SIG-M5 (cell line): ENCODE measurements around the gene RMI1.
"Not testable (repeated sequence)": the region's sequence is repeated elsewhere in the genome, so short reads cannot be mapped to it uniquely, and the experiment has no call there.

Experiments used
- DNase-seq: peaks from one replicate; lab custom pipeline; 2025; lab: John Stamatoyannopoulos, UW

Gene RMI1

GRCh38 chr9:83980395-83981125, at the start of gene RMI1:
Gene RMI1, plus strand, starts transcription at chr9:83980805. Its CDS starts 20,182 bp downstream, at chr9:84000987.
- DNase-seq, result peak; percentile 57

DNA sequence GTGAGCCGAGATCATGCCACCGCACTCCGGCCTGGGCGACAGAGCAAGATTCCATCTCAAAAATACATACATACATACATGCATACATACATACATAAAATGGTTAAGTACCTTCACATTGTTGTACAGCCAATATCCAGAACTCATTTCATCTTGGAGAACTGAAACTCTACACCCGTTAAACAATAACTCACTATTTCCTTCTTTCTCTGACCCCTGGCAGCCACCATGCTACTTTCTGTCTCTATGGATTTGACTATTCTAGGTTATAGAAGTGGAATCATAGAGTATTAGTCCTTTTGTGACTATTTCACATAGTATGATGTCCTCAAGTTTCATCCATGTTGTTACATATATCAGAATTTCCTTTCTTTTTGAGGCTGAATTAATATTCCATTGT, 49.7 kb upstream of the RMI1 start:
- no peak for DNase-seq

DNA sequence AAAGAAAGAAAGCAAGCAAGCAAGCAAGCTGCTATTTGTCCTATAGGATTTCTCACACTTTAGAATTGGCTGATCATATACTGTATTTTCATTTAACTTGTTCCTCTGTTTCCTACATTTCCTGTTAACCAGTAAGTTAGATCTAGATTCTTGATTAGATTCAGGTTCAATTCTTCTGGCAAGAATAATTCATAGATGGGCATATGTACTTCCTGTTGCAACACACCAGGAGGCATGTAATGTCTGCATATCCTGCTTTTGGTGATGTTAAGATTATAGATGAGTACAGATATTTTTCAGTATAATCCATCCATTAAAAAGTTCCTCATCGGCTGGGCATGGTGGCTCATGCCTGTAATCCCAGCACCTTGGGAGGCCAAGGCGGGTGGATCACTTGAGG, 48.6 kb upstream of the RMI1 start:
- DNase-seq, result no peak

GRCh38 chr9:83932851-83933250, 47.8 kb upstream of the RMI1 start:
- DNase-seq, result no peak

- DNase-seq, result no peak
Observed at GRCh38 chr9:83933790-83934189, 46.8 kb upstream of the RMI1 start.

- DNase-seq, result no peak
Observed at GRCh38 chr9:83934569-83935275, 45.9 kb upstream of the RMI1 start.

- no peak for DNase-seq
Observed at GRCh38 chr9:83935276-83935935, 45.2 kb upstream of the RMI1 start.

DNA sequence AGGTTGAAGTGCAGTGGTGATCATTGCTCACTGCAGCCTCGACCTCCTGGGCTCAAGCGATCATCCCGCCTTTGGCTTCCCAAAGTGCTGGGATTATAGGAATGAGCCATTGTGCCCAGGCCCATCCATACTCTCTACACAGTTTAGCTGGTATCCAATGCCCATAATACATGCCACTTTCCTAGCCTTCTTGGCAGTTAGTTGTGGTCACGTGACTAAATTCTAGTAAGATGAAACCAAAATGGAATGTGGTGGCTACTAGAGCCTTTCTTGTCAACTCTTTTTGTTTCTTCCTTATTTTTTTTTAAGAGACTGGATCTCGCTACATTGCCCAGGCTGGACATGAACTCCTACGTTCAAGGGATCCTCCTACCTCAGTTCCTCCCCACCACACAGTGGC, 44.1 kb upstream of the RMI1 start:
- no peak for DNase-seq

DNA sequence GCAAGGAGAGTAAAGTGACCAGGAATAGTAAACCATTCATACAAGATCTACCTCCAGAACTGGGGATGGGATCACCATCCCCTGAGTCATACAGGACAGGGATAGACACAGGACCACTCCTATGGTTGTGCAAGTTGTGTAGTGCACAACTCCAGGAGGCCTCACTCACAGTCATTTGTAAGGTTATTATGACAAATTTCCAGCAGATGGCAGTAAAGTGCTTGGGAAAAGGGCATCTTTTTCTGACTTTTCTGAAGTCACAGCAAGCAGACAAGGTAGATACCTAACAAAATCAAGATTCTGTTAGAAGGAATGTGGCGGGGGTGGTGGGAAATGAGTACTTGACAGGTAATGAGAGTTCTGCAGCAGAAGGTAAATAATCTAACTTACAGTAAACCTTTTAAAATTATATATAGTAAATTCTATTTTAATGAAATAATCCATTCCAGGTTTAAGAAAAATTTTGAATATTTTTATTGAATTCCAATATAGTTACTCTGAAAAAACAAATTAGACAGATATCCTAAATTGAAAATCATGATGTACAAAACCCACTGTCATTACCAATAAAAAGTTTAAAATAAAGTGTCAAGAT, 42.6 kb upstream of the RMI1 start:
- DNase-seq, result no peak

- DNase-seq, result no peak
Observed at GRCh38 chr9:83940590-83941303, 39.9 kb upstream of the RMI1 start.

GRCh38 chr9:83948096-83948495, 32.5 kb upstream of the RMI1 start:
- DNase-seq, result not testable (repeated sequence)

- no peak for DNase-seq
Observed at GRCh38 chr9:83956086-83956435, 24.5 kb upstream of the RMI1 start.

DNA sequence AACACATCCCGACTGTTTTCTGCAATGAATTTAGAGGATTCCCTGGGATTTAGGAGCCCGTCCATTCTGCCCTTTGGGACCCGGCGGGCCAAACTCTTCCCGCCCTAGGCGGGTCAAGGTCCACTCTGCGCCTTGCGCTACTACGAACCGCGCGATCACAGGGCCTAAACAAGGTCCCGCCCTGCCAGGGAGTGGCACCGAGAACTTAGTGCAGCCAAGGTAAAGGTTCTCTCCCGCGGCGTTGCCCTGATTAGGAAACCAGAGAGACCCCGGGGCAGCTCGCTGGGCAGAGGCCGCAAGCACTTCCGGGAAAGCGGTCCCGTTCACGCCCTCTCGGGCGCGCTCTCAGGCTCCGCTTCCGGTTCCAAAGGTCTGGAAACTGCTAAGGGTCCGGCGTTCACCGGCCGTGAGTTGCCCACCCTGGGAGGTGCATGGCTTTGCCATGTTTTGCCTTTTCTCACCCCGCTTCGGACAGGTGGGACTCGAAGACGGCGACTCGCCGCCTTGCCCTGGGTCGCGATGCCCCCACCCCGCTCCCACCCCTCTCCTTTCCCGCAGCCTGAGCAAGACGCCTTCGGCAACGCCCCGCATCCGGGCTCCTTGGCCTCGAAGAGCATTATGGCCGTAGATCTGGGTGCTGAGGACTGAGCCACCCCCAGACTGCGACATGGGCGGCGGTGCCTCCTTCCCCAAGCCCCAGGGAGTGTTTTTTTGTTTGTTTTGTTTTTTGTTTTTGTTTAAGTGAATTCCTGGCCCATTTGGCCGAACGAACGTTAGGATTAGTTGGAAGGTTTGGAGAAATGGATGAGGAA, 24.0 kb upstream of the RMI1 start:
- DNase-seq, result no peak

DNA sequence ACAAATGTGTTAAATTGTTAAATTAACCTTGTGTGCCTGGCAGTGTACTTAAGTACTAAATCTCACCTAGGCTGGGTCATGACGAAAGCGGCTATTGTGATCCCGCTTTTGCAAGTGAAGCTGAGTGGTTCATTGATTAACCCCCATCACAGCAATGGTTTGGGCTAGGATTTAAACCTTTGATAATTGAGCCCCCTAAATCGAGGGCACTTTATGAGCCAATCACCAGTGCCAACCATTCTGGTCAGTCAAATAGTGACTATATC, 23.4 kb upstream of the RMI1 start:
- DNase-seq, result no peak

- no peak for DNase-seq
Observed at GRCh38 chr9:83959061-83959460, 21.5 kb upstream of the RMI1 start.

DNA sequence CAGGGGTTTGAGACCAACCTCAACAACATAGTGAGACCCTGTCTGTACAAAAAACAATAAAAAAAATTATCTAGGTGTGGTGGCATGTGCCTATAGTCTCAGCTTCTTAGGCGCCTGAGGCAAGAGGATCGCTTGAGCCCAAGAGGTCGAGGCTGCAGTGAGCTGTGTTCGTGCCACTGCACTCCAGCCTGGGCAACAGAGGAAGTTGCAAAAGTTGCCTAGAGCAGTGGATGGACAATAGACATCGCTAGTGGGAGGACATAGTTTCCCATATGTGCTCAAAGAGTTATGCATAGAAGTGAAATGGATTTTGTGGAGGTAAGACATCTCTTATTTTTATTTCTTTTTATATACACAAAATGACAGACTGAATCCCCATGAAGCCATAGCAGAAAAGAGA, 19.6 kb upstream of the RMI1 start:
- no peak for DNase-seq

- no peak for DNase-seq
Observed at GRCh38 chr9:83962165-83962564, 18.4 kb upstream of the RMI1 start.

GRCh38 chr9:83964973-83965349, 15.6 kb upstream of the RMI1 start:
- no peak for DNase-seq

GRCh38 chr9:83965350-83966208, 15.0 kb upstream of the RMI1 start:
- DNase-seq, result no peak

DNA sequence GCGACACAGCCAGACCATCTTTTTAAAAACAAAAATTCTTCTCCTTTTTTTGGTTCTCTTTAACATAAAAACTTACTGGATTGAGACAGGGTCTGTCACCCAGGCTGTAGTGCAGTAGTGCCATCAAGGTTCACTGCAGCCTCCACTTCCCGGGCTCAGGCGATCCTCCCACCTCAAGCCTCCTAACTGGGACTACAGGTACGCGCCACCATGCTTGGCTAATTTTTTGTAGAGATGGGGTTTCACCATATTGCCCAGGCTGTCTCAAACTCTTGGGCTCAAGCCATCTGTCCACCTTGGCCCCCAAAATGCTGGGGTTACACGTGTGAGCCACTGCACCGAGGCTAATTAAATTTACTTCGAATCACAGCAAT, 14.4 kb upstream of the RMI1 start:
- DNase-seq, result no peak

DNA sequence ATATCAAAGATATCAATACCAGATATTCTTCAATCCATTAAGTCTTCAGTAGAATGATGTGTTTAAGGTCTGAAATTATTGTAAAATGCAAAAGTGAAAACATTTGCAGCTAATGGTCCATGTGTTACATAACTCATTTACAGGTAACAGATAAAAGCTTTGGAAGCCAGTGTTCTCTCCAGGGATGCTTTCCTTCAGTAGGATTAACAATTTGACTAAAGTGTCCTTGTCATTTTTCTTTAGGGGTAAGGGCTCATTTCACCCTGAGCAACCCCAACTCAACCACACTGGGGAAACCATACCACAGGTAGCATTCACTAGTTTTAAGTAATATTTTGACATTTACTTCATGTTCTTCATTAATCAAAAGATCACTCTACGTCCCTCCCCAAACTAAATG, 13.5 kb upstream of the RMI1 start:
- no peak for DNase-seq
